ENCODE measurements around the gene CTDSPL2. TPM values are rescaled to one million over a fixed set of nuclear protein-coding genes. Genes with fewer than 3 reads are reported as not detected.

CTDSPL2 gene
- total RNA-seq, 4 donors from 2014 or later = 35.2 to 52.2 (median 44.4) TPM

GRCh38 chr15:44573386-44573785 is 146.0 kb downstream of the CTDSPL2 start:
- Histone ChIP-seq H3K4me1 (peaks cover 0 to under 1% (median 0%) of the 10 kb centered on the region in 4 donors), H3K36me3 (peaks cover 0 to 64% (median 0%) of the 10 kb centered on the region in 3 donors), H3K4me3 (no peak overlapping the region), H3K9me3 (no peaks in the 10 kb centered on the region), H3K27ac (no peak overlapping the region), H3K27me3 (no peaks in the 10 kb centered on the region)
- 89 to 92% methylated on average over 4 to 6 of the region's 6 CpGs for WGBS, 2 donors
- no peak for TF ChIP-seq POLR2A (IDR thresholded peaks at IDR 0.05)
- no peak for TF ChIP-seq EP300 (IDR thresholded peaks at IDR 0.05)
- no peak for TF ChIP-seq CTCF (IDR thresholded peaks at IDR 0.05)
- DNase-seq (ENCODE audit: low spot score in 2 of 2) = no peak

GRCh38 chr15:44574734-44575133 is 147.3 kb downstream of the CTDSPL2 start:
- no peak for TF ChIP-seq CTCF (IDR thresholded peaks at IDR 0.05)
- no peak for TF ChIP-seq EP300 (IDR thresholded peaks at IDR 0.05)
- TF ChIP-seq POLR2A (IDR thresholded peaks at IDR 0.05) = no peak
- H3K9me3 ChIP-seq = no peaks in the 10 kb centered on the region
- no peak overlapping the region for H3K27ac ChIP-seq
- 82 to 95% methylated on average over 1 of the region's 1 CpG for WGBS, 2 donors
- no peak overlapping the region for H3K4me3 ChIP-seq
- H3K36me3 ChIP-seq = peaks cover 0 to 50% (median 0%) of the 10 kb centered on the region in 3 donors
- DNase-seq (ENCODE audit: low spot score in 2 of 2) = no peak
- H3K4me1 ChIP-seq = peaks cover 0 to 4% (median 0%) of the 10 kb centered on the region in 4 donors
- H3K27me3 ChIP-seq = no peaks in the 10 kb centered on the region

Other genes starting within 250 kb of the CTDSPL2 start
- 1 to 10 TPM; 2.9 to 5.4 (median 3.8) TPM for gene FRMD5, start 232.4 kb upstream of the CTDSPL2 start, total RNA-seq
- gene GOLM2, start 138.9 kb upstream of the CTDSPL2 start, total RNA-seq = 100 to 1,000 TPM in 2 of 4 donors, 10 to 100 TPM in 2; 78.3 to 116 (median 104) TPM
- 10 to 100 TPM; 53.6 to 93.6 (median 74.7) TPM for gene EIF3J, start 109.5 kb downstream of the CTDSPL2 start, total RNA-seq
- 100 to 1,000 TPM in 2 of 4 donors, 10 to 100 TPM in 2; 65.5 to 157 (median 96.2) TPM for gene SPG11, start 236.0 kb downstream of the CTDSPL2 start, total RNA-seq

Measured in tibial nerve (tissue), 4 donors.